Natural killer cell treated with Interleukin-12 subunit alpha and Interleukin-12 subunit beta and Interleukin-15 and Interleukin-18, amount 100 ng/mL, for 72 hours (primary cell): ENCODE measurements around the gene CCDC32. TPM values are rescaled to one million over a fixed set of nuclear protein-coding genes. Genes with fewer than 3 reads are reported as not detected.
"Not testable (repeated sequence)": the region's sequence is repeated elsewhere in the genome, so short reads cannot be mapped to it uniquely, and the experiment has no call there.

Experiments
- ATAC-seq, 2 donors: fragments of 150-1000 bp; cut with Tn5 transposase in 1 of 2; sonication (Bioruptor Pico), chemical (Tn5 transposase) in 1 of 2; 2 replicates each; pipeline ENCODE4 v1.10.0; 2021
- DNase-seq: peaks from one replicate; pipeline ENCODE4 v3.0.0; 2022; ENCODE audit warnings: low spot score
- H3K27ac Mint-ChIP-seq, 2 donors: 1 replicate in 1 of 2; 2 replicates in 1 of 2; pipeline ENCODE4 v1.8.0; 2022; ENCODE audit warnings: mixed read lengths in 2 of 2, mild to moderate bottlenecking in 1 of 2, moderate library complexity in 1 of 2
- H3K27me3 Mint-ChIP-seq, 2 donors: 1 replicate in 1 of 2; 2 replicates in 1 of 2; pipeline ENCODE4 v1.8.0; 2022; ENCODE audit warnings: mixed read lengths in 2 of 2
- H3K36me3 Mint-ChIP-seq: one replicate; pipeline ENCODE4 v1.8.0; 2022; ENCODE audit warnings: mixed read lengths
- H3K4me1 Mint-ChIP-seq, 2 donors: 1 replicate in 1 of 2; 2 replicates in 1 of 2; pipeline ENCODE4 v1.8.0; 2022; ENCODE audit warnings: low read depth in 2 of 2, mixed read lengths in 2 of 2, mild to moderate bottlenecking in 1 of 2
- H3K4me3 Mint-ChIP-seq: one replicate; pipeline ENCODE4 v1.8.0; 2022; ENCODE audit warnings: mixed read lengths
- H3K9me3 Mint-ChIP-seq: 2 replicates; pipeline ENCODE4 v1.8.0; 2022; ENCODE audit warnings: mixed read lengths
- total RNA-seq, 2 donors: library from RNA; stranded (reverse); gene quantifications; one replicate each; pipeline ENCODE4 v1.2.3, GENCODE V29; 2022

The CCDC32 gene
- total RNA-seq, 2 donors from 2014 or later: 49.0 to 52.5 TPM

DNA sequence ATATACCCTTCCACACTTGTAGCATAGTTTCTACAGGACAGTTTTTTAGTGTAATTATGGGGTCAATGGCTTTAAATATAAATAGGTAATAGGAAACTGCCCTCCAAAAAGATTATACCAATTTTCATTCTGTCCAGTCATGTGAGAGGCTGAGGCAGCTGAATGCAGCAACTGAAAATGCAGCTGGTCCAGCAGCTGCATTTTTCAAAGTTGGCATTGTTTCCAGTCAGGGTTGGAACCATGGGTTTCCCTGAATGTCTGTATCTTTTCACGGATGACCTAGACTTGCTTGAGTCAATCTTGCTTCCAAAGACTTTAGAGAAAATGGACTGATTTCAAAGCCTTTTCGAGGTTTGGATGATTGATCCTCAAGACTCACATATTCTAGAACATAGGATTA, 19.3 kb upstream of the CCDC32 start:
- DNase-seq: no peak
- H3K27me3 Mint-ChIP-seq: no peaks in the 10 kb centered on the region
- H3K4me3 Mint-ChIP-seq: no peak overlapping the region
- no peaks in the 10 kb centered on the region for H3K36me3 Mint-ChIP-seq
- H3K4me1 Mint-ChIP-seq: no peaks in the 10 kb centered on the region
- no peaks in the 10 kb centered on the region for H3K9me3 Mint-ChIP-seq
- ATAC-seq: no peak
- no peak overlapping the region for H3K27ac Mint-ChIP-seq

DNA sequence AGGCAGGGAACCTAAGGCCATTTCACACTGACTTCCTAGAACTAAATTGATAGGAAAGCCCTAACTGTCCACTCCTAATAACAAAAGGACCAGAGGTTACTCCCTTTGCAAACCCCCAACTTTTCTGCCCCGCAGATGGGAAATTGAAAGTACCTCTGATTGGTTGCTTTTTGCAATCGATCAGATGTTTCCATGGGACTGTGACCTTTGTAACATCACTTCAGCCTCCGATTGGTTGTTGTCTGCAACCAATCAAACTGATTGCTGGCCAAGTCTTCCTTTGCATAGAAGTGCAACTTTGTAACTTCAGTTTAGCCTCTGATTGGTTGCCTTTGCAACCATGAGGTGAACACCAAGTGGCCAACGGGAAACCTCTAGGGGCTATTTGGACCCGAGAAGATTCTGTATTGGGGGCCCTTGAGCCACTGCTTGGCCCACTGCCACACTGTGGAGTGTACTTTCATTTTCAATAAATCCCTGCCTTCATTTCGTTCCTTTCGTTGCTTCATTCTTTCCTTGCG, 17.9 kb upstream of the CCDC32 start:
- H3K4me1 Mint-ChIP-seq: no peaks in the 10 kb centered on the region
- no peaks in the 10 kb centered on the region for H3K9me3 Mint-ChIP-seq
- ATAC-seq (peak in 1 of 2 donors; percentile 41), DNase-seq (no peak)
- H3K27ac Mint-ChIP-seq: no peak overlapping the region
- H3K4me3 Mint-ChIP-seq: no peak overlapping the region
- no peaks in the 10 kb centered on the region for H3K36me3 Mint-ChIP-seq
- H3K27me3 Mint-ChIP-seq: no peaks in the 10 kb centered on the region

DNA sequence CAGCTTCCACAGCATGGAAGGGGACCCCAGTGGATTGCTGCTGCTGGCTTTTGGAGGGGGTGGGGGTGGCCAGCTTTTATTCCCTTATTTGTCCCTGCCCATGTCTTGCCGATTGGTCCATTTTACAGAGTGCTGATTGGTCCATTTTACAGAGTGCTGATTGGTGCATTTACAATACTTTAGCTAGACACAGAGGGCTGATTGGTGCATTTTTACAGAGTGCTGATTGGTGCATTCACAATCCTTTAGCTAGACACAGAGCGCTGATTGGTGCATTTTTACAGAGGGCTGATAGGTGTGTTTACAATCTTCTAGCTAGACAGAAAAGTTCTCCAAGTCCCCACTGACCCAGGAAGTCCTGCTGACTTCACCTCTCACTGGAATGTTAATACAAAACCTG, 17.0 kb upstream of the CCDC32 start:
- H3K36me3 Mint-ChIP-seq, H3K27ac Mint-ChIP-seq, ATAC-seq, H3K4me1 Mint-ChIP-seq, DNase-seq, H3K4me3 Mint-ChIP-seq, H3K27me3 Mint-ChIP-seq, H3K9me3 Mint-ChIP-seq: not testable (repeated sequence)

DNA sequence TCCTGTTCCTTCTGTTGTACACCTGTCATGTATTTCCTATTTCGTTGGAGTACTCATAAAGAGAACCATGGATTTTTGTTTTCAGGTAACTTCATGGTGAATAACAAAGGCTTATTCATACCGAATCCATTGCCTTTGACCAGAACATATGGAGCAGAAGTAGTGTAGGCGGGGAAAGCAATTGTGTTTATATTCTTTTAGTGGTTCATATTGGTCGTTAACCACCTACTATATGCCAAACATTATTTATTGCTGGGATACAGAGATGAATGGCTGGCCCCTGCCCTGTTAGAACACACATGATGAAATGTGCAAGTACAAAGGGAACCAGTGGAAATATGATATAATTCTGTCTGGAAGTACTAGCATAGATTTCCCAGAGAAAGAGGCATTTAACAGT, 14.1 kb upstream of the CCDC32 start:
- Mint-ChIP-seq H3K4me1 (no peaks in the 10 kb centered on the region), H3K4me3 (no peak overlapping the region), H3K9me3 (no peaks in the 10 kb centered on the region), H3K27me3 (no peaks in the 10 kb centered on the region), H3K36me3 (no peaks in the 10 kb centered on the region), H3K27ac (no peak overlapping the region)
- DNase-seq: no peak
- no peak for ATAC-seq

DNA sequence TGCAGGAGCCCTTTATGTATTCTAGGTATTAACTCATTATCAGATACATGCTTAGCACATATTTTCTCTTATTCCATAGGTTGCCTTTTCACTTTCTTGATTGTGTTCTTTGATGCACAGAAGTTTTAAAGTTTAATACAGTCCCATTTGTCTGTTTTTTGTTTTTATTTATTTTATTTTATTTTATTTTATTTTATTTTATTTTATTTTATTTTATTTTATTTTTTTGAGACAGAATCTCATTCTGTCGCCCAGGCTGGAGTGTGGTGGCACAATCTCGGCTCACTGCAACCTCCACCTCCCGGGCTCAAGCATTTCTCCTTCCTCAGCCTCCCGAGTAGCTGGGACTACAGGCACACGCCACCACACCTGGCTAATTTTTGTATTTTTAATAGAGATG, 12.1 kb upstream of the CCDC32 start:
- H3K9me3 Mint-ChIP-seq, H3K4me3 Mint-ChIP-seq, H3K4me1 Mint-ChIP-seq: not testable (repeated sequence)

DNA sequence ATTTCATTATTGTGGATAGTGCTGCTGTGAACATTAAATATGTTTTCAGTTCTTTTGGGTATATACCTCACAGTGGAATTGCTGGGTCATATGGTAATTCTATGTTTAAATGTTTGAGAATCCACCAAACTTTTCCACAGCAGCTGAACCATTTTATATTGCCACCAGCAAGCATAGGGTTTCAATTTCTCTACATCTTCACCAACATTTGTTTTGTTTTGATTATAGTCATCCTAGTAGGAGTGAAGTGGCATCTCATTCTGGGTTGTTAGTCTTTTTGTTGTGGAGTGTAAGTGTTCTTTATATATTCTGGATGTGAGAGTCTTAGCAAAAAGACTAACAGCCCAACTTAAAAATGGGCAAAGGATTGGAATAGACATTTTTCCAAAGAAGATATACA, 10.3 kb upstream of the CCDC32 start:
- DNase-seq (no peak), ATAC-seq (no peak)
- Mint-ChIP-seq H3K27me3 (no peaks in the 10 kb centered on the region), H3K9me3 (no peaks in the 10 kb centered on the region), H3K27ac (no peak overlapping the region), H3K36me3 (no peaks in the 10 kb centered on the region), H3K4me3 (no peak overlapping the region), H3K4me1 (peaks cover 6 to 9% of the 10 kb centered on the region in 2 donors)

More for the DNA sequence above, 12.1 kb upstream of the CCDC32 start:
- not testable (repeated sequence) for H3K27ac Mint-ChIP-seq, DNase-seq, H3K36me3 Mint-ChIP-seq, H3K27me3 Mint-ChIP-seq, ATAC-seq

DNA sequence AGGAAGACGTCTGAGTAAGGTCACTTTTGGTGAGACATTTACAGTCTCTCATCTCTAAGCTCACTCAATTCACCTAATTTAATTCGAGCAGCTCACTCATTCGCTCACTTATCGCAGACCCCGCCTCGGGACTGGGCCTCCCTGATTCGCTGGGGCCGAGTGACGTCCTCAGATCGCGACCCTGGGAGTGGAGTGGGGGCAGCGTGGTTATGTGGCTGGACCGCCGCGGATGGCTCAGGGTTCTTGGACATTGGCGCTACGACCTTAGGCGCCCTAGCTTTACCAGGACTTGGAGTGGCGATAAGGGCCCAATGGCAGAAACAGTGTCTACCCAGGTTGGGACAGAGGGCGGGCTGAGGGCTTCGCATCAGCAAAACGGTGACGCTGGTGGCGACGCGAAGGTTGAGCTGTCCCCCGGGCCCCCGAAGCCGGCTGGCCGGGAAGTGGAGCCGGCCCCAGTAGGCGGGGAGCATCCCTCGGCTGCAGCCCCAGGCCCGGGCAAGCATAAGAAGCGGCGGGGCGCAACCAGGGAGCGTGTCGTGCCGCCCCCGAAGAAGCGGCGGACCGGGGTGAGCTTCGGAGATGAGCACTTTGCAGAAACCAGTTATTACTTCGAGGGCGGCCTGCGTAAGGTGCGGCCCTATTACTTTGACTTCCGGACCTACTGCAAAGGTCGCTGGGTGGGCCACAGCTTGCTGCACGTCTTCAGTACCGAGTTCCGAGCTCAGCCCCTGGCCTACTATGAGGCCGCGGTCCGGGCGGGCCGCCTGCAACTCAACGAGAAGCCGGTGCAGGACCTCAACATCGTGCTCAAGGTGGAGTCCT, 4.5 kb upstream of the CCDC32 start, which contains the start of gene RPUSD2:
Gene RPUSD2 (plus strand): TSS at position 171 of the 825 bp plus-strand sequence. CDS start 39 bp downstream, at position 210.
- Mint-ChIP-seq H3K27ac (peak within 1 kb of the TSS; percentile 90 to 93), H3K9me3 (no peaks in the 10 kb centered on the region), H3K4me3 (peak within 1 kb of the TSS; percentile 93), H3K27me3 (no peaks in the 10 kb centered on the region), H3K4me1 (peaks cover 32 to 34% of the 10 kb centered on the region in 2 donors), H3K36me3 (no peaks in the 10 kb centered on the region)
- peak; percentile 94 for DNase-seq
- peak; percentile 81 to 85 for ATAC-seq

DNA sequence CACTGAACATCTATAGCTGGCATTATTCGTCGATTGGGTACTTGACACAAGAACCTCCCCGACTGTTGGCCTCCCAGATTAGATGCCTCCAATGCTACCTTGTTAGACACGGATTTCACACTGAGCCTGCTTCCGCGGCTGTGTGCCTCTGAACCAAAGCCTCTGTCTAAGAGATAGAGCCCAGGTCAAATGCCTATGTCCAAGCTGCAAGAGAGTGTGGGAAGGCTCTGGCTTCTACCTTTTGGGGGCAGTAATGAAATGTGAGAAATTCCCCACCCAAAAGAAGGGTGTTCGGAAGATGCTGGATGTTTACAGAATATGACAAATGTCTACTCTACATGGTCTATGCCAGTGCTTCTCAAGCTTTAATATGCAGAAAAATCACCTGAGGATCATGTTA, 2.3 kb upstream of the CCDC32 start:
- Mint-ChIP-seq H3K4me1 (peaks cover 37 to 45% of the 10 kb centered on the region in 2 donors), H3K27ac (no peak overlapping the region), H3K4me3 (no peak overlapping the region), H3K9me3 (no peaks in the 10 kb centered on the region), H3K36me3 (no peaks in the 10 kb centered on the region), H3K27me3 (no peaks in the 10 kb centered on the region)
- DNase-seq: no peak
- ATAC-seq: no peak

DNA sequence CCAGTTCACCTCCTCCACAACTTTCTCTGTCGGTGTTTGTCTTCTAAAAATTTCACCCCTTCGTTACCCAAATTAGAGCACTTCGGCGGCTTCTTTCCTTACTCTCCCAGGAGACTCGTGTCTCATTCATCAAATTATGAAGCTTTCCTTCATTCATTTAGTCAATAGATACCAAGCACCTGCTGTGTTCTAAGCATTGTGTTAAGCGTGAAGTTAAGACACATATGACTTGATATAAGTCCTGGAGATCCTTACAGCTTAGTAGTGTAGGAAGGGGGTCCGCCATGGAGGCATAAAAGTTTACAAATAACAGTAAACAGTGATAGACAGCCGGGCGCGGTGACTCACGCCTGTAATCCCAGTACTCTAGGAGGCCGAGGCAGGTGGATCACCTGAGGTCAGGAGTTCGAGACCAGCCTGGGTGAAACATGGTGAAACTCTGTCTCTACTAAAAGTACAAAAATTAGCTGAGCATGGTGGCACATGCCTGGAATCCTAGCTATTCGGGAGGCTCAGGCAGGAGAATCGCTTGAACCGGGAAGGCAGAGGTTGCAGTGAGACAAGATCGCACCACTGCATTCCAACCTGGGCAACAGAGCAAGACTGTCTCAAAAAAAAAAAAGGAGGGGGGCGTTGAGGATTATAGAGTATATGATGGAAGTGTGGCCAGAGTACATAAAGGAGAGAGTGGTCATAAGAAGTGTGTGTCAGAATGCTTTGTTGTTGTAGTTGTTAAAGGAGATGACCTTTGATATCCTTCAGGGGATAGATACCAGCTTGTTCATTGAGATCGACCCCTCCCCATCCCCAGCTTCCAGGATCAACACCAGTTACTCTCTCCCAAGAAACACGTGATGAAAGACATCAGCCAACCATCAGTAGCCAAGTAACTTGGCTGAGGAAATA, 744 bp upstream of the CCDC32 start:
- Mint-ChIP-seq H3K27ac (peak overlapping the region; percentile 82 to 95), H3K36me3 (peaks cover 6% of the 10 kb centered on the region), H3K4me3 (peak overlapping the region; percentile 97), H3K9me3 (no peaks in the 10 kb centered on the region), H3K27me3 (no peaks in the 10 kb centered on the region), H3K4me1 (peaks cover 40 to 51% of the 10 kb centered on the region in 2 donors)
- ATAC-seq (no peak), DNase-seq (no peak)

DNA sequence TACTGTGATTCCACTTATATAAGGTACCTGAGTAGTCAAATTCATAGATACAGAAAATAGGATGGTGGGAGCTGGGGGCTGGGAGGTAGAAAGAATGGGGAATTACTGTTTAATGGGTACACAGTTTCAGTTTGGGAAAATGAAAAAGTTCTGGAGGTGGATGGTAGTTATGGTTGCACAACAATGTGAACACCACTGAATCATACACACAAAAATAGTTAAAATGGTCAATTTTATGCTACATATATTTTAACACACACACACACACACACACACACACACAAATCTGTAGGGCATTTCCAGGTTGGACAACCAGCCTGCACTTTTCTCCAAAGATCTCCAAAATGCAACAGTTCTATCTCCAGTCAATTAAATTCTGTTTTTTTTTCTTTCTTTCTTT, 1.4 kb downstream of the CCDC32 start:
- peak overlapping the region; percentile 97 for H3K4me3 Mint-ChIP-seq
- H3K27ac Mint-ChIP-seq: peak overlapping the region in 1 of 2 donors; percentile 95
- peaks cover 39 to 52% of the 10 kb centered on the region in 2 donors for H3K4me1 Mint-ChIP-seq
- H3K36me3 Mint-ChIP-seq: peaks cover 11% of the 10 kb centered on the region
- H3K9me3 Mint-ChIP-seq: no peaks in the 10 kb centered on the region
- ATAC-seq (no peak), DNase-seq (no peak)
- no peaks in the 10 kb centered on the region for H3K27me3 Mint-ChIP-seq

DNA sequence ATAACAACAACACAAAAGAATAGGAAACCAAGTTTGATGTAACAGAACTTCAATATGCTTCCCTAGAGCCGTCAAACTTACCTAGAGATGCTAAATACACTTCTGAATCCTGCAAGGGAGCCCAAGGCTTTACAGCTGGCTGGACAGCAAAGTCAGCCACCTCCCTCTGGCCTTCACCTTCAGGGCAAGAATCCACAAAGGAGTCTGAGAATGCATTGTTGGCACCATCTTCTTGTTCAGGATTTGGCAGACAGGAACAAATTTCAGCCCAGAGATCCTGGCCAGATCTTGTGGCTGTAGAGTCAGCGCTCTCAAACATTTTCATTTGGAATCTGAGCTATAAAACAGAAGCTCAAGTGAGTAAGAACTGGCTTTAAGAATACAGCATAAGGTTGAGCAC, 2.2 kb downstream of the CCDC32 start:
- H3K4me3 Mint-ChIP-seq: peak overlapping the region; percentile 21

DNA sequence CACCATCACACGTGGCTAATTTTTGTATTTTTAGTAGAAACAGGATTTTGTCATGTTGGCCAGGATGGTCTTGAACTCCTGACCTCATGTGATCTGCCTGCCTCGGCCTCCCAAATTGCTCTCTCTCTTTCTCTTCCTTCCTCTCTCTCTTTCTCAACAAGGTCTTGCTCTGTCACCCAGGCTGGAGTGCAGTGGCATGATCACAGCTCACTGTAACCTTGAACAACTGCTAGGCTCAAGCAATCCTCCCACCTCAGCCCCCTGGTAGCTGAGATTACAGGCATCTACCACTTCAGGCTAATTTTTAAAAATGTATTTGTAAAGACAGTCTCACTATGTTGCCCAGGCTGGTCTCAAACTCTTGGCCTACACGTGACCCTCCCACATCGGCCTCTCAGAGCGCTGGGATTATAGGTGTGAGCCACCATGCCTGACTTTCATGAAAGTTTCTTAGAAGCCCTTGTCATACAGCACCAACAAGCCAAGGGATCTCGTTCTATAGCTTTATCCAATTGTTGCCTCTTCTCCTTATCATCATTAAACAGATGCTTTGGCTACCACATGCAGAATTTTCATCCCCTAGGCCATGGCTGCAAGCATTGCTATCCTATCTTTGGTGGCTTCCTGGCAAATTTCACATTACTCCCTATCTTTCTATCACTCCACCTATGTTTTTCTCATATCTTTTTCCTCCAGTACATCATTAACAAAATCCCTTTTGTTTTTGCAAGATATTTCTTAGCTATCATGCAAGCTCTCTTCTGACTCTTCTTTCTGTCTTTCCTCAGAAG, 5.7 kb downstream of the CCDC32 start:
- ATAC-seq (no peak), DNase-seq (no peak)
- Mint-ChIP-seq H3K36me3 (peaks cover 23% of the 10 kb centered on the region), H3K9me3 (no peaks in the 10 kb centered on the region), H3K4me3 (no peak overlapping the region), H3K27me3 (no peaks in the 10 kb centered on the region), H3K27ac (no peak overlapping the region), H3K4me1 (peaks cover 24 to 34% of the 10 kb centered on the region in 2 donors)

More for the DNA sequence above, 2.2 kb downstream of the CCDC32 start:
- peaks cover 11% of the 10 kb centered on the region for H3K36me3 Mint-ChIP-seq
- ATAC-seq (no peak), DNase-seq (no peak)
- H3K4me1 Mint-ChIP-seq: peaks cover 39 to 50% of the 10 kb centered on the region in 2 donors
- no peaks in the 10 kb centered on the region for H3K27me3 Mint-ChIP-seq
- H3K9me3 Mint-ChIP-seq: no peaks in the 10 kb centered on the region
- H3K27ac Mint-ChIP-seq: no peak overlapping the region

DNA sequence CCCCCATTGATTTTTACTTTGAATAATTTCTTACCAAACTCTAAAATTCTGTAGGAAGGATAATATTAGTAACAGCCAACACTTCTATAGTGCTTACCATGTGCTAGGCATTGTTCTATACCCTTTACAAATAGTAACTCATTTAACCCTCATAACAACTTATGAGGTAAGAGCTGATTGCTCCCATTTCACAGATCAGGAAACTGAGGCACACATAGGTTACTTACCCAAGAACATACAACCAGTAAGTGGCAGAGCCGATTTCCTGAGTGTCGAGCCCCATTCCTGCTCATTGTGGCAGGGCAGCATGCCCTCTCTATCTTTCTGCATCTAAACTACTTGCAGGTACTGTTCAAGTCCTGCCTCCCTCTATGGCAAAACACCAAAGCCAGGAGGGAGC, 9.0 kb downstream of the CCDC32 start:
- Mint-ChIP-seq H3K9me3 (no peaks in the 10 kb centered on the region), H3K27me3 (no peaks in the 10 kb centered on the region), H3K4me3 (no peak overlapping the region)

More for the DNA sequence above, 9.0 kb downstream of the CCDC32 start:
- Mint-ChIP-seq H3K36me3 (peaks cover 19% of the 10 kb centered on the region), H3K4me1 (peaks cover 14 to 20% of the 10 kb centered on the region in 2 donors), H3K27ac (no peak overlapping the region)
- DNase-seq (no peak), ATAC-seq (no peak)
